Kasumi-1 (cell line): Measurements from ENCODE around the gene RNH1.
A peak's percentile ranks its signal among the peaks of the same experiment; 100 is the strongest.

Experiments used
- DNase-seq, 2 experiments: peaks; one replicate each; lab custom pipeline; 2025; lab: John Stamatoyannopoulos, UW

Gene RNH1

DNA sequence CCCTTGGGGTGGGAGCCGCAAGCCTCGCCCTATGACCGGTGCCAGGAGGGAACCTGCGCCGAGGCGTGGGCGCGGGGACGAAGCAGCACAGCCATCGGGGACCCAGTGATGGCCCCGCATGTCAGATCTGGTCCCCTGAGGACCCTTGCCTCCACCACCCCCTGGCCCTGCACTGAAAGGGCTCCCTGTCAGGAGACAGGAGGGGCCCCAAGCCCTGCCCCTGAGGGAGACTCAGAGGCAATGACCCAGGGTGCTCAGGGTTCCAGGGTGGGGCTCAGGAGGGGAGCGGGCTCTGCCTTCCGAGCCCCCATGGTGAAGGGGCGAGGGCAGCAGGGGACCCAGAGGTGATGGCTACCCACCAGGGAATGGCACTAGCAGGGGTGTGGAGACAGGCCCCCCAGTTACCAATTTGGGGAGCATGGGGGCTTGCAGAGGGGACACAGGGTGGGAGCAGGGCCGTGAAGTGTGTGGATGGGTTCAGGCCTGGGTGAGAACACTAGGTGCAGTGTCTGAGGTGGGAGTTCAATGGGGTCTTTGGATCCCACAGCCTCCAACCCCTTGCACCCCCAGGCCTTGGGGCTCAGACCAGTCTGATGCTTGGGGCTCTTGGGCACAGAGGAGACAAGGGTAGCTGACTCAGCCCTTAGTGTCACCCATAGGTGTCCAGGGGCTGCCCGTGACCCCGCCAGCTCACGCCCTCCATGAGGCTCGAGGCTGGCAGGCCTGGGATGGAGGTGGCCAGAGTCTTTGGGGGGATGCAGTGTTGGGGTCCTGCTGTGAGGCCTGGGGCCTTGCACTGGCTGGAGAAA lies 30.8 kb upstream of the RNH1 start:
- DNase-seq, result no peak

DNA sequence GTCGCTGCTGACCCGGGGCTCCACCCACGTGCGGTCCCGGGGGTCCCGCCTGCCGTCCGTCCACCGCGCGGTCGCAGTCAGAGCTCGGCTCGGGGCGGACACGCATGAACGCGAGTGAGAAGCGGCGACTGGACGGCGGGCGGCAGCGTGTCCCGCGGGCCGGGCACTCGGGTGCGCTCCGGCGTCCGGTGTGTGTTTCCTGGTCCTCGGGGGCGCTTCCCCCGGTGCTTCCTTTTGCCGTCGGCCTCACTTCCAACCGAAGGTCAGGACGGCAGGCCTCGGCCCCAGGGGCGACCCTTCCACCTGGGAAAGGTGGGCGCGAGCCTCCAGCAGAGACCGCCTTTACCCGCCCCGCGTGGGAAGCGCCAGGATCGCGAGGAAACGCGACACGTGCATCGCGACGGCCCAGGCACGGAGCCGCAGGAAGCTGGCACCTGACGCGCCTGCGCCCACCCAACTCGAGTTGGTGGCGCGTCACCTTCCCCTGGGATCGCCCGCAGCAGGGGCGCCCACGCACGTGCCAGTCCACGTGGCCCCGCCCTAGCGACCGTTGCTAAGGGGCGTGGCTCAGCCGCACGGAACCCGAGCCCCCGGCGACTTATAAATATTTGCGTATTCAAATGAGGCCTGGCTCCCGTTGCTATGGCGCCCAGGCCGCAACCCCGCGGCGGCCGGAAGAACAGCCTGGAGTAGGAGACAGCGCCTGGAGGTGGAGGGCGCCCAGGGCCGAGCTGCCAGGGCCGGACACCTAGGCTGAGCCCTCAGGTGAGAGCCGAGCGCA lies 30.0 kb upstream of the RNH1 start, which contains the start of gene LRRC56:
Gene LRRC56, plus strand, starts transcription at position 687 of the 781 bp plus-strand sequence. CDS start 3,158 bp downstream, outside the sequence.
- DNase-seq, result peak; percentile 91 to 95

DNA sequence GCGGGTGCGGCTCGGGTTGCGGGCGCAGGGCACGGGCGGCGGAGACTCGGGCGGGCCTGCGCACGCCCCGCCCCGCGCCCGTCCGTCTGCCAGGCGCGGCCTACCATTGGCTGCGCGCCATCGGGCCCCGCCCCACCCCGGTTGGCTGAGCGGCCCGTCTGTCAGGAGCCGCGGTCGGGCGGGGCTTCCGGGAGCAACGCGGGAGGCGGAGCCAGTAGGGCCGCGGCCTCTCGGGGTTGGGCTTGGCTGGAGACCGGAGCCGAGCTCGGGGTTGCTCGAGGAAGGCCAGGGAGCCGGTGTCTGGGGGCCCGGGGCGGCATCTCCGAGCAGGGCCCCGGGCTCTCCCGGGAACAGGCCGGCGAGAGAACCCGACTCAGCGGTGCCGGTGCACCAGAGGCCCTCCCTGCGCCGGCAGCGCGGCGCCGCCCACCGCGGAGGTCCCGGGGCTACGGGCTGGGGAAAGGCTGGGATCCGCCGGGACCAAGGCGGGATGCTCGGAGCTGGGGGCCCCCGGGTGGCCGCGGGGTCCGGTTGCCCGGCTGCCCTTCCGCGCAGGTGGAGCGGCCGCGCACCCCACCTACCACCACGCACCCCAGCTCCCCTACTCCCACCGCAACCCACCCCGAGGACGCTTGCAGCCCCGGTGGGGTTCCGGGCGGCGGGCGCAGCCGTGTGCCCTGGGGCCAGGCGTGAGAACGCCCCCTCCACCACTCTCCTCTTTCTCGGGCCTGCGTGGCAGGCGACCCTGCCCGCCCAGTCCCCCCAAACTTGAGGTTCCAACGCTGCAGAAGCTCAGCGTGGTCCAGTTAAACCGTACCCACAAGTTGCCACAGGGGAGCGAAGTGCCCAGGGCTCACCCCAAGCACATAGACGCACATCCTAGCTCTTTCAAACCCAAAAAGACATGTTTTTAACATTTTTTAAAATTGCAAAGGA lies 28.7 kb upstream of the RNH1 start, which contains the start of gene HRAS:
Gene HRAS, minus strand, starts transcription at position 58 of the 936 bp plus-strand sequence.
- DNase-seq, result peak; percentile 93 to 96

GRCh38 chr11:535210-535518 lies 28.1 kb upstream of the RNH1 start:
- no peak for DNase-seq

- DNase-seq, result peak in 1 of 2 experiments; percentile 53
Observed at GRCh38 chr11:534396-535209, 27.6 kb upstream of the RNH1 start.

DNA sequence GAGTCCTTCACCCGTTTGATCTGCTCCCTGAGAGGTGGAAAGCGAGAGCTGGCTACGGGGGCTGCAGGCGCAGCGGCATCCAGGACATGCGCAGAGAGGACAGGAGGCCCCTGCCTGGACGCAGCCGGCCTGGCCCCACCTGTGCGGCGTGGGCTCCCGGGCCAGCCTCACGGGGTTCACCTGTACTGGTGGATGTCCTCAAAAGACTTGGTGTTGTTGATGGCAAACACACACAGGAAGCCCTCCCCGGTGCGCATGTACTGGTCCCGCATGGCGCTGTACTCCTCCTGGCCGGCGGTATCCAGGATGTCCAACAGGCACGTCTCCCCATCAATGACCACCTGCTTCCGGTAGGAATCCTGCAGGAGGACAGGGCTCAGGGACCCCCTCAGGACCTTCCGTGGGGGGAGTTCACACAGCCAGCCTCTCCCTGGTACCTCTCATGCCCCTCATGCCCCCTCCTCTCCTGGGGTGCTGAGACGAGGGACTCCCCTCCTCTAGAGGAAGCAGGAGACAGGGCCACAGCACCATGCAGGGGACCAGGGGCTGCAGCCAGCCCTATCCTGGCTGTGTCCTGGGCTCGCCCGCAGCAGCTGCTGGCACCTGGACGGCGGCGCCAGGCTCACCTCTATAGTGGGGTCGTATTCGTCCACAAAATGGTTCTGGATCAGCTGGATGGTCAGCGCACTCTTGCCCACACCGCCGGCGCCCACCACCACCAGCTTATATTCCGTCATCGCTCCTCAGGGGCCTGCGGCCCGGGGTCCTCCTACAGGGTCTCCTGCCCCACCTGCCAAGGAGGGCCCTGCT lies 26.7 kb upstream of the RNH1 start:
- DNase-seq, result no peak

GRCh38 chr11:532986-533585 lies 26.0 kb upstream of the RNH1 start:
- no peak for DNase-seq

DNA sequence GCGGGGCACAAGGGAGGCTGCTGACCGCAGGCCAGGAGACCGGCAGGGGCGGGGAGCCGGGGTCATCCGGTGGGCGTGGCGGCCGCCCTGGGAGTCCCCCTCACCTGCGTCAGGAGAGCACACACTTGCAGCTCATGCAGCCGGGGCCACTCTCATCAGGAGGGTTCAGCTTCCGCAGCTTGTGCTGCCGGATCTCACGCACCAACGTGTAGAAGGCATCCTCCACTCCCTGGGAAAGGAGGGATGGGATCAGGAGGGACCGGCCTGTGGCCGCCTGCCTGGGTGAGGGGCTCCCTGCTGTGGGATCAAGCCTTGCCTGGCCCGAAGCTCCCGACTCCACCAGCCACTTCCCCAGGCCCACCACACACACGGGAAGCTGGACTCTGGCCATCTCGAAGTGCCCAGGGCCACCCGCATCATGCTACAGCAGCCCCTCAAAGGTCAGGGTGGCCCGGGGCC lies 25.5 kb upstream of the RNH1 start:
- DNase-seq, result no peak

DNA sequence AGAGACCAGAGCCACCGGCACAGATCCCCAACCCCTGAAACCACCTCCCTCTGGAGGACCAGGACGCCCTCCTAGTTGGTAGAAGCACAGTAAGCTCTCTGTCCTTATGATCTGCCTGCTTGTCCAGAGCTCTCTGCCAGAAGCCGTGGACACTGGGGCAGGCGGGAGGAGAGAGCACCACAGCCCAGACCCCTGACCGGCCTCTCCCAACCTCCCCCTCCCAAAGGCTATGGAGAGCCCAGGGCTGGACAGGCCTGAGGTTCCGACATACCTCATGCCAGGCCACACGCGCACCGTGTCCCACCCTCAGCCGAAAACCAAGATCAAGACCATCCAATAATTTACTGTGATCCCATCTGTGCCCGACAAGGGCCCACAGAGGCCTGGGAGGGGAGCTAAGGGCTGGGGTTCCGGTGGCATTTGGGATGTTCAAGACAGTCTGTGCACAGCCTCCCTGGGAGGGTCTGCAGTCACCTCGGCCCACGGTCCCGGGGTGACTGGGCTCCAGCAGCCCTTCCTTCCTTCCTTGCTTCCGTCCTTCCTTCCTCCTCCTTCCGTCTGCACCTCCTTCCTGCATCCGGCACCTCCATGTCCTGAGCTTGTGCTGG lies 25.0 kb upstream of the RNH1 start:
- DNase-seq, result no peak

DNA sequence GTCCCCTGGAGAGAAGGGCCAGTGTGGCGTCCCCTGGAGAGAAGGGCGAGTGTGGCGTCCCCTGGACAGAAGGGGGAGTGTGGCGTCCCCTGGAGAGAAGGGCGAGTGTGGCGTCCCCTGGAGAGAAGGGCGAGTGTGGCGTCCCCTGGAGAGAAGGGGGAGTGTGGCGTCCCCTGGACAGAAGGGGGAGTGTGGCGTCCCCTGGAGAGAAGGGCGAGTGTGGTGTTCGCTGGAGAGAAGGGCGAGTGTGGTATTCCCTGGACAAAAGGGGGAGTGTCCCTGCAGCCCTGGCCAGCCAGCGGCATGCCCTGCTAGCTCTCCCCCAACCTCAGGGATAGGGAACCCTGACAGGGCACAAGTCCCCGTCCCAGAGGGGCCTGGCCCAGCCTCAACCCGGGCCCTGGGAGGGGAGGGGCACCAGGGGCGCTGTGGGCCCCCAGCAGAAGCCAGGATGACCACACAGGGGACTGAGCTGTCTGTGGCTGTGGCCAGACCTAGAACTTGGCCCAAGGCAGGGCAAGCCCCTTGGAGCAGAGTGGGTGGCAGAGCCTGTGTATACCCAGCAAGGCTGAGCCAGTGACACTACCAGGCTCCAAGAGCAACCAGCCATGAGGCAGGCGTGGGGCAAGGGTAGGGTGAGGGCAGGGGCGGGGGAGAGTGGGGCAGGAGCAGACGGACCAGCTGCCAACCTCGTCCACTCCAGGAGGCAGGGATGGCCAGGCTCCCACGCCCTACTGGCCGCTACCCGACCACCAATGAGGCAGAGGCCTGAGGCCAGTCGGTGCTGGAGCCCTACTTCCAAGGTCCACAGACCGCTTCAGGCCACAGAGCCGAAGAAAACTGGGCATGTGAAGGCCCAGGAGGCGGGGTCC lies 24.2 kb upstream of the RNH1 start:
- DNase-seq, result no peak

GRCh38 chr11:529728-530411 lies 22.8 kb upstream of the RNH1 start:
- DNase-seq, result no peak

GRCh38 chr11:528815-529727 lies 22.0 kb upstream of the RNH1 start:
- DNase-seq, result no peak

GRCh38 chr11:528166-528814 lies 21.2 kb upstream of the RNH1 start:
- no peak for DNase-seq

DNA sequence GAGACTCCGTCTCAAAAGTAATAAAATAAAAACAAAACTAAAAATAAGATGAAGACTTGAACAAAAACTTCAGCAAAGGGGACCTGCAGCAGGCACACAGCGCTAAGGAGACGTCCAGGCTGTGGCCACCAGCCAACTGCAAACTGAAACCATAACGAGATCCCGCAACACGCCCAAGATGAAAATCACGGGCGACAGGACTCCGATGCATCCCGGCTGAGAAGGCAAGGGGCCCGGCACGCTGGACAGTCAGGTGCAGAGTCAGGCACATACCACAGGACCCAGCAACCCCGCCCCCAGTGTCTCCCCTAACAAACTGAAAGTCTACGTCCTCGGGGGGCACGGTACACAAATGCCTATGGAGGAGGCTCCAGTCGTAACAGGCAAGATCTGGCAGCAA lies 19.1 kb upstream of the RNH1 start:
- DNase-seq, result no peak

DNA sequence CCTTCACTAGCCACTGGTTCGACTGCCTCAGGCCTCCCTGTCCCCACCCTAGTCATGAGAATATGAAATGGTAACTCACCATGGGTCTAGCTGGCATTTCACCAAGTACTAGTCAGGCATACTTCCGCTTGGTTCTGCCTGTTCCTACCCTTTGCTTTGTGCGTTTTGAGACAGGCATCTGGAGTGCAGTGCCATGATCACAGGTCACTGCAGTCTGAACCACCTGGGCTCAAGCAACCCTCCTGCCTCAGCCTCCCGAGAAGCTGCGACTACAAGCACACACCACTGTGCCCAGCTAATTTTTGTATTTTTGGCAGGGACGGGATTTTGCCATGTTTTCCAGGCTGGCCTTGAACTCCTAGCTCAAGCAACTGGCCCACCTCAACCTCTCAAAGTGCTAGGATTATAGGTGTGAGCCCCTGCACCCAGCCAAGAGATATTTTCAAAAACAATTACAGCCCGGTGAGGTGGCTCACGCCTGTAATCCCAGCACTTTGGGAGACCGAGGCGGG lies 14.2 kb upstream of the RNH1 start:
- no peak for DNase-seq
